ENCODE measurements around the gene CSRNP2. TPM values are rescaled to one million over a fixed set of nuclear protein-coding genes. Genes with fewer than 3 reads are reported as not detected.

The CSRNP2 gene
- total and polyA plus RNA-seq, 2 of the 8 experiments (the other 6 are each of a cell fraction or from before 2014, with no cell fraction given), result 13.7 to 34.0 TPM

DNA sequence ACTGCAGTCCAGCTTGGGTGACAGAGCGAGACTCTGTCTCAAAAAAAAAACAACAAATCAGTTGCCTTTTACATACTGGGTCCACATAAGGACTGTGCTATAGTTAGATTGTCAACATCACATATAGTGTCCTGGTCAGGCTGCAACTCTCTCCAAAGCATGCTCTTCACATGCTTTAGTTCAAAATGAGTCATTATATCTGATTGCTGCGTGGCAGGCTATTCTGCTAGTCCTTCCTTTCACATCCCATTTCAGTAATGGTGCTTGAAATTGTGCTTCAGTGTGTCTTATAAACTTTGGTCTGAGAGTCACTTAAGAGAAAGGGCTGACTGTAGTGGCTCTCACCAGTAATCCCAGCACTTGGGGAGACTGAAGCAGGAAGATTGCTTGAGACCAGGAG is 28.3 kb downstream of the CSRNP2 start:
- H4K20me1 ChIP-seq (replicated peaks in 1 of 2; ENCODE audit: control insufficient read depth in 1 of 2, insufficient read depth in 2 of 2, low read length in 2 of 2), result peaks cover 0 to 3% of the 10 kb centered on the region in 2 experiments
- H2BK120ac ChIP-seq (replicated peaks; ENCODE audit: low read depth, low read length), result no peak overlapping the region
- H3K4me1 ChIP-seq (replicated peaks in 1 of 4; ENCODE audit: control insufficient read depth in 3 of 4, insufficient read depth in 4 of 4, low read length in 3 of 4), result no peaks in the 10 kb centered on the region
- H3K23ac ChIP-seq (ENCODE audit: insufficient read length), result no peak overlapping the region
- no peak for DNase-seq (ENCODE audit: low read depth in 1 of 2, low spot score in 2 of 2)
- H2BK5ac ChIP-seq (ENCODE audit: low read depth, low read length), result no peak overlapping the region
- H2AK5ac ChIP-seq (ENCODE audit: low read depth, low read length), result no peak overlapping the region
- ChIA-PET POLR2A (ENCODE audit: partially characterized antibody) (interaction anchor here (2.1 kb wide), 1 partner anchor 8 kb away, joined by 9 read pairs; no protein-coding TSS in a partner anchor), CTCF (ENCODE audit: partially characterized antibody) (no interaction called here)
- WGBS, 2 experiments (ENCODE audit: extremely low coverage in 1 of 2, insufficient coverage in 1 of 2, insufficient read length in 1 of 2, insufficient replicate concordance in 2 of 2, low coverage in 1 of 2, low lambda C conversion rate in 2 of 2, missing lambda C conversion rate in 1 of 2), result 98% methylated on average over 2 of the region's 2 CpGs; no CpG with 5 or more reads in 1 of the 2 experiments
- peaks cover 6 to 60% (median 43%) of the 10 kb centered on the region in 4 experiments for H3K36me3 ChIP-seq (ENCODE audit: control insufficient read depth in 2 of 4, insufficient read depth in 4 of 4, low read length in 3 of 4)
- H3K9ac ChIP-seq (replicated peaks in 1 of 4; ENCODE audit: extremely low read depth in 1 of 4, low read depth in 3 of 4, low read length in 3 of 4), result no peak overlapping the region
- H3K9me3 ChIP-seq (ENCODE audit: insufficient read depth in 2 of 2, low read depth in 1 of 2, low read length in 1 of 2), result no peaks in the 10 kb centered on the region
- H3K27ac ChIP-seq (ENCODE audit: low read depth, low read length), result no peak overlapping the region
- no peaks in the 10 kb centered on the region for H3K27me3 ChIP-seq (replicated peaks in 1 of 4; ENCODE audit: control insufficient read depth in 3 of 4, extremely low read depth in 1 of 4, insufficient read depth in 3 of 4, low read length in 3 of 4)
- H2BK15ac ChIP-seq (ENCODE audit: low read length), result no peak overlapping the region
- H2AFZ ChIP-seq (ENCODE audit: low read length), result no peak overlapping the region
- H4K8ac ChIP-seq (ENCODE audit: extremely low read depth, insufficient read depth, low read length), result no peak overlapping the region
- H3K23me2 ChIP-seq (ENCODE audit: low read depth, low read length), result no peaks in the 10 kb centered on the region
- H2BK20ac ChIP-seq (ENCODE audit: low read length), result no peak overlapping the region
- H3K56ac ChIP-seq (replicated peaks; ENCODE audit: insufficient read length, low read depth, low read length), result no peak overlapping the region
- H4K5ac ChIP-seq (ENCODE audit: insufficient read length, low read depth, low read length), result no peak overlapping the region
- H3K4me2 ChIP-seq (ENCODE audit: insufficient read depth in 1 of 2, low read depth in 2 of 2, low read length in 2 of 2), result no peak overlapping the region
- no peak overlapping the region for H3K14ac ChIP-seq (ENCODE audit: insufficient read length)
- no peaks in the 10 kb centered on the region for H3K79me2 ChIP-seq (ENCODE audit: control insufficient read depth in 1 of 2, insufficient read depth in 2 of 2, low read length in 2 of 2)
- H3K4ac ChIP-seq (replicated peaks; ENCODE audit: insufficient read length, low read depth, low read length), result no peak overlapping the region
- peaks cover 2% of the 10 kb centered on the region; the same call in 1 of the 2 replicates for H3K79me1 ChIP-seq (ENCODE audit: low read depth, low read length)
- H3K4me3 ChIP-seq (ENCODE audit: extremely low read depth in 1 of 4, insufficient read depth in 2 of 4, low read depth in 3 of 4, low read length in 4 of 4), result no peak overlapping the region
- no peak overlapping the region for H2BK12ac ChIP-seq (ENCODE audit: low read depth, low read length)
- no peak overlapping the region for H3K18ac ChIP-seq (ENCODE audit: extremely low read depth, low read length)
- no peak overlapping the region for H4K91ac ChIP-seq (replicated peaks; ENCODE audit: insufficient read length, low read length)
- FAIRE-seq, result no peak
- no peak for TF ChIP-seq YY1 (IDR thresholded peaks at IDR 0.05; ENCODE audit: low read depth, low read length)
- no peak for TF ChIP-seq ZNF274 (IDR thresholded peaks at IDR 0.05; ENCODE audit: borderline replicate concordance, extremely low read depth, low read length)
- no peak for TF ChIP-seq CHD1 (IDR thresholded peaks at IDR 0.05; ENCODE audit: low read depth, low read length)
- TF ChIP-seq BRCA1 (IDR thresholded peaks at IDR 0.05; ENCODE audit: low read depth, low read length), result no peak
- TF ChIP-seq HDAC2 (IDR thresholded peaks at IDR 0.05; ENCODE audit: borderline replicate concordance in 1 of 2, low read depth in 2 of 2, low read length in 2 of 2), result no peak
- TF ChIP-seq SAP30 (IDR thresholded peaks at IDR 0.05; ENCODE audit: insufficient read depth, insufficient replicate concordance, low read length), result no peak
- no peak for TF ChIP-seq TEAD4 (IDR thresholded peaks at IDR 0.05; ENCODE audit: low read depth, low read length)
- no peak for TF ChIP-seq SIRT6 (IDR thresholded peaks at IDR 0.05; ENCODE audit: low read length)
